Left renal cortex interstitium (tissue), 4 donors: ENCODE data around the gene STAT4. TPM values are rescaled to one million over a fixed set of nuclear protein-coding genes. Genes with fewer than 3 reads are reported as not detected.
"Not testable (repeated sequence)": the region's sequence is repeated elsewhere in the genome, so short reads cannot be mapped to it uniquely, and the experiment has no call there.

ENCODE experiments used
- DNase-seq, 4 donors: peaks; one replicate each; pipeline ENCODE4 v3.0.0-alpha.2; 2013; ENCODE audit warnings: low read depth in 4 of 4, low spot score in 2 of 4, missing footprints in 1 of 4
- polyA plus RNA-seq, 4 donors: library from polyadenylated mRNA; unstranded; fragments of 120-200 nt; gene quantifications; one replicate each; pipeline ENCODE4 v1.2.1, GENCODE V29; 2013; ENCODE audit not compliant: insufficient read length in 4 of 4

Gene STAT4
- polyA plus RNA-seq, 4 donors: 8.1 to 13.1 (median 9.3) TPM

DNA sequence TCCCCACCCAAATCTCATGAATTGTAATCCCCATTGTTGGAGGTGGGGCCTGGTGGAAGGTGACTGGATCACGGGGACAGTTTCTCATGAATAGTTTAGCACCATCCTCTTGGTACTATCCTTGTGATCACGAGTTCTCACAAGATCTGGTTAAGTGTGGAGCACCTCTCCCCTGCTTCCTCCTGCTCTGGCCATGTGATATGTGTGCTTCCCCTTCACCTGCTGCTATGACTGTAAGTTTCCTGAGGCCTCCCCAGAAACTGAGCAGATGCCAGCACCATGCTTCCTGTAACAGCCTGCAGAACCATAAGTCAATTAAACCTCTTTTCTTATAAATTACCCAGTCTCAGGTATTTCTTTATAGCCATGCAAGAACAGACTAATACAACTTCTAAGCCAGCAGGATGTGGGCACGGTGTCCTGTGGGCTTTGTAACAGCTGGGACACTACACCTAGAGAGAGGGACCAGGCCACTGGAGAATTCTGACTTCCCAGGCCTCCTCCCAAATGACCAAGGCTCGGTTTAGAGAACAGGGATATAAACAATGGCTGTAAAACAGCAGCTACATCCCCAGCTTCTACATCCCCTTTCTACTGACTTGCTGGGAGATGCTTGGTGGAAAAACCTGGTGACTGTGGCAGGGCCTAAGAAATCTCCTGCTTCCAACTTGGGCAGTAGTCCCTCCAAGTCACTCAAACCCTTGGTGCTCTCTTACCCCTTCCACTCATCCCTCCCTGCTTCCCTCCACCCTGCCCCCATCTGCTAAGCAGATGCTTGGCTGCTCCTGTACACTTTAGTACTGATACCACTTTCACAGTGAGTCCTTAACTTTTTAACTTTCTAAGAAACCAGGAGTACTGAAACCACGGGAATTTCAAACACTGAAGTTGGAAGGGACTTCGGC, 147.1 kb downstream of the STAT4 start:
- DNase-seq: no peak

DNA sequence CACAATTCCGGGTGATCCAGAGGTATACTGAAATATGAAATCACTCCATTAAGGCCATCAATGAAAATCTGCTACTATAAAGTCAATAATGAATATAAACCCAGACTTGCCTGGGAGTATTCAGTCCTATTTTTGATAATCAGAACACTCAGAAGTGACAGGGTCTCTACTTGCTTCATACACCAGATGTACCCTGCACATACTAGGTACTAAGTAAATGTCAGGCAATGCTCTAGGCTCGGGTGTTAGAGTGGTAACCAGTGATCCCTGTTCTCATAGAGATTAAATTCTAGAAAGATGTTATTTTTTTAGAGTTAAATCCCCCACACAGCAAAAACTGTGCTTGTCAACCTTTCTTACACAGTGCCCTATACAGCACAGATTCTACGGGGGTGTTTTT, 149.2 kb downstream of the STAT4 start:
- no peak for DNase-seq

DNA sequence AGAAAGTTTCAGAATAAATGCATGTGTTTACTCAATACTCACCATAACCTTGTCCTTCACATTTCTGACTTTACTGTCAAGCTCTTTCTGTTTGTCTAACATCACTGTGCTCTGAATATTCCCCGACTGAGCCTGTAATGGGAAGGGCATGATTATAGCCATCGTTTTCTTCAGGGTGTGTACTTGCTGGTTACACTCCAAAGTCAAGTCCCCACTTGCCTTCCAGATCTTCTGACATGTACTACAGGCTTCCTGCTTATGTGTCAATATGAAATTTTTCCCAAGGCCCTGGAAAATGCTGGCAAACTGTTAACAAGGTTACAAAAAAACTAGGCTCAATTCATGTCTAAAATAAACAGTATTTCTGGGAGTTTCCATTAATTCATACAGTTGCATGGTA, 149.8 kb downstream of the STAT4 start:
- no peak for DNase-seq

DNA sequence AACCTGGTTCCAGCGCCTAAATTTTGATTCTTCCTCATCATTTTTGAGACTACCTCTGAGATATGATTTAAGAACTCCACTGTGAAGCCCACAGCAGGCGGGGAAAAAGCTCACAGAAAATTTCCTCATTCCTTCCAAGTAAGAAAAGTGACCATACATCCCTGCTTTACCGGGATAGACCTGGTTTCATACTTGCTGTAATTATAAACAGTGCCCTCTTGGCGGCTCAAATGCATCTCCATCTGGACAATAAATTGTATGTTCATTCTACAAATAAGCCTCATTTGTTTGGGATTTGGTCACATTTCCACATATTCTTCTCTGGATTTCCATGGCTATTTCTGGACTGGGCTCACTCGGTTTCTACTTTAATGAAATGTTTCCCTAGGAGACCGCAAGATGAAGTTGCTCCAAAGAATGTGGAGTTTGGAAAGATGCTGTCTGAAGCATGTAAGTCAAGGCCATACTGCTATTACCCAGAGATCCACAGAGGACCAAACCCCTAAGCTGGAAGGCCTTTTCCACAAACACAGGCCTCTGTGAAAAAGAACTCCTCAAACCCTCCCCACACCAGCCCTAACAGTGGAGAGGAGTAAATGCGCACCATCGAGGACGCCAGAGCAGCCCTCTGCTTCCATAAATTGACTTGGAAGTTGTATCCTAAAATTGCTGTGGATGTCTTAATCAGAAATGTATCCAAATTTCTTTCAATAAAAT, 150.7 kb downstream of the STAT4 start:
- DNase-seq: no peak

DNA sequence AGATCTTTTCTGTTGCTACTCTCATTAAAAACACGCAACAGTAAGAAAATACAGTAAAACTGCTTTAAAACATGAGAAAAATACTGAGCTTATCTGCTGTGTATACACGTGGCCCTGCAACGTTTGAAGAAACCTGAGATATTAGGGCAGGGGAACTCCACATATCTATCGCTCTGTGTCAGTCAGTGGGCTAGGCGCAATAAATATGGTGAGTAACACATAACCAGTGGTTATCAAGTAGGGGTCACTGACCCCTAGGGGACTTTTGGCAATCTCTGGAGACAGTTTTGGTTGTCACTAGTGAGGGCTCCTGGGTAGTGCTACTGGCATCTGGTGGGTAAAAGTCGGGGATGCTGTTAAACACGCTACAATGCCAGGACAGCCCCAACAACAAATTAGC, 151.7 kb downstream of the STAT4 start:
- DNase-seq: no peak

DNA sequence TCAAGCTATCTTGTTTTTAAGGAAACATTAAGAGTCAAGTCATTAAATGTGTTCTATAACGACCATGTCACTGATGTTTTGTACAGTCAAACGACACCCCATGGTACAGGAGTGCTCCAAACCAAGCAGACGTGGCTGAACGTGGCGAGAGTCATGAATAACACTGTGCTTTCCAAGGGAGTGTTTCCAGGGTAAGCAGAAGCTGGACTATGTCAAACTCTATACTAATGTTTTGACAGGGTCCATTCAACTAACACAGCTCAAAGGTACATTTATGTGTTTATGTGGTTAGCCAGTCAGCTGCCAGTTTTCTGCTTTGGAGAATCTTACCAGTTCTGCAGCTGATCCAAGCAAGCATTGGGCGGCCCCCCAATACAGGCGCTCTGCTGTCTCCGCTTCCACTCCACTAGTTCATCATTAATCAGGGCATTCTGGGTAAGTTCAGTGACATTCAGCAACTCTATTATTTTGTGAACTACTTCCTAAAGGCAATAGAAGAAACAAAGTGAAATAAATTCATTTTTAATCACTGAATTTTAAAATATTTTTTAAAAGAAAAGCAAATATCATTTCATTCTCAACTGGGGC, 153.2 kb downstream of the STAT4 start:
- DNase-seq: no peak

DNA sequence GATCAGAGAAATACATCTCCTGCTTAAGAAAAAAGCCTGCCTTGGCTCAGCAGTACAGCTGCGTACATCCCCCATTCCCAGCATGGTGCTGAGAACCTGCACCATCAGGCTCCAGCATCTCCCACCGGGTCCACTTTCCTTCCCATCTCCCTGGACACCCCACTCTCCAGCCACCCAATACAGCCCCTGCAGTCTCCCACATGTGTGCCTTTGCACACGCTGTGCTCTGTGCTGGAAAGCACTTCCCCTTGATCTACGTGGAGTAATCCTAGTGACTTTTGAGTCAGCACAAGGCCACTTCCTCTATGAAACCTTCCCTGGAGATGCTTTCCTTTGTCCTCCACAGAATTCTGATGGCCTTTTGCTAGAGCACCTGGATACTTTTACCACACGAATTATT, 153.8 kb downstream of the STAT4 start:
- no peak for DNase-seq

DNA sequence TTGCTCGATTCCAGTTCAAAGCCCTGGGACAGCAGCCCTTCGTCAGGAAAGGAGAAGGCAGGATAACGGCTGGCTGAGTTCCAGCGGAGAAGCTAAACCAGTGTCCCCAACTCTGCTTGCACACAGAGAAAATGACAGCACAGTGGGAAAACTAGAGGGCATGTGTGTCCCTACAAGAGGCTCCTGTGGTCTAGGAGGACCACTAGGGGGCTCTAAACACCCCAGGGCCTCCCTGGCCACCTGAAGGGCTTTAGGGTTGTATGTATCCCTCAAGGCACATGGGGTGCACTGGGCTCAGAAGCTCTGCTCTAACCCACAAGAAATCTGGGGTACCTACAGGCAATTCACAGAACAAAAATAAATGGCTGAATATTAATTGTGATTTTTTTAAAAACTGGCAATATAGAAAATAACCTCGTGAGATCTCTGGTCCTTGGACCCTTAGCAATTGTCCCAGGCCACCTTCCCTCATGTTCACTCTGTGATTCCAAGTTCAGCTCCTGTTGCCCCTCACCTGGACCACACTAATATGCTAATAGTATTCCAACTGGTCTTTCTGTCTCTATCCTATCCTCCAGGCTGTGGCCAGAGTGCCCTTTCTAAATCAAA, 154.4 kb downstream of the STAT4 start:
- DNase-seq: no peak

DNA sequence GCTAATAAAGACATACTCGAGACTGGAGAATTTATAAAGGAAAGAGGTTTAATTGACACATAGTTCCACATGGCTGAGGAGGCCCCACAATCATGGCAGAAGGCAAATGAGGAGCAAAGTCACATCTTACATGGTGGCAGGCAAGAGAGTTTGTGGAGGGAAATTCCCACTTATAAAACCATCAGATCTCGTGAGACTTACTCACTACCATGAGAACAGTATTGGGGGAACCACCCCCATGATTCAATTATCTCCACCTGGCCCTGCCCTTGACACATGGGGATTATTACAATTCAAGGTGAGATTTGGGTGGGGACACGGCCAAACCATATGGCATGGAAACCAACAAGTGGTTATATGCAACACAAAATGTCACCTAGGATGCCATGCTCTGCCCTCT, 155.5 kb downstream of the STAT4 start:
- DNase-seq: not testable (repeated sequence)

DNA sequence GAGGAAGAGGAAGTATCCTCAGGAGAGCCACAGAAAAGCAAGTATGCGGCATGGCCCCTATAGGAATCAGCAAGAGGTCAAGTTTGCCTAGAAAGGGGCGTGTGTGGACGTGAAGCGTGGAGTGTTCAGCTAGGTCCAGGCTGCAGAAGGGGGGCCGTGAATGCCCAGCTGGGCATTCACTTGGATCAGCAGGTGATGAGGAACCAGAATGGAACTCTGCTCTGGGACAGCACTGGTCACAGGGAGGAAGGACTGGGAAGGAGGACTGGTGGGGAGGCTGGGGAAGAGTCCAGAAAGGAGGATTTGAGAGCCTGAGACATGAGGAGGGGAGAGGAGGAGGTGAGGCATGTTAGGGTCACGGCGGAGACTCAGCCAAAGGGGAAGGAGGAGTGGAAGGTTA, 156.6 kb downstream of the STAT4 start:
- DNase-seq: no peak

DNA sequence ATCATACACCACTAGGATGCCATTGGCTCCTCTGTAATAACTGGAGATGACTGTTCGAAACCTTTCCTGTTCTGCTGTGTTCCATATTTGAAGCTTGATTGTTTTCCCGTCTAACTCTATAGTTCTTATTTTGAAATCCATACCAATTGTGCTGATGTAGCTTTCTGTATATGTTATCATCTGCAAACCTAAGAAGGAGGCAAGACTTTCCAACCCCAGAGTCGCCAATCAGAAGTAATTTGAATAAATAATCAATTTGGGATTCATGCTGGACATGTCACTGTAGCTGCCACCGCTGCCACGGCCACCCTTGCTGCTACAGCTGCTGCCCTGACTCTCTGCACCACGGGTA, 157.5 kb downstream of the STAT4 start:
- DNase-seq: no peak

DNA sequence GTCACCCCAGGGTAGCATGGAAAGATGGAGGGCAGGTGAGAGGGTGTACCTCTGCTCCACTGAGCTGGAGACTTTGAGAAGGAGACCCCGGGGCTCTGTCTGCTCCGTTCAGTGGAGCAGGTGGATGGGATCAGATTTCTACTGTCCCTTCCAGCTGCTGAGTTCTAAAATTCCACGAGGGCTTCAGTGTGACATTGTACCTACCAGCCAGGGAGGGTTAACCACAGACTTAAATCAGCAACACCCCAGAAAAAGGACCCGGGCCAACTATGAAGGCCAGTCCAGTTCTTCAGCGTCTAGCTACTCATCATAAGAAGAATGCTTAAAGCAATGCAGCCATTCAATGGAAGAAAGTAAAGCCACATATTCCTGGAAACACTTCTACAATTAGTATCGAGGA, 160.7 kb downstream of the STAT4 start:
- DNase-seq: no peak

DNA sequence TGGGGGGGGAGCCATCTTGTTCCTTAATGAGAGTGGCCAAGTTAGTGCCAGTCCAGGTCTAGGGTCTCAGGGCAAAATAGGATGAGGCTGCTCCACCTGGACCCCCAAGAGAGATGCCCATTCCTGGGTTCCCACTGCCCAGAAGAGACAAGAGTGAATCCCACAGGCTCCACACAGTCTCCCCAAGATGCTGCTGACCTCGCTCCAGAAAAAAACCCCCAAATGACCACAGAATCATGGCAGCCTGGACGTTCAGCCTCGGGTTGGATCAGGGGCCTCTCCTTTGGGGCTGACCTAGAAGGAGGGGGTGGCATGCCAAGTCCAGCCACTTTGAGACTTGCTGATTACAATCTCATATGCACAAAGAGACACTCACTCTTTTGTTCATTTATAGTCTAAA, 161.9 kb downstream of the STAT4 start:
- DNase-seq: no peak

DNA sequence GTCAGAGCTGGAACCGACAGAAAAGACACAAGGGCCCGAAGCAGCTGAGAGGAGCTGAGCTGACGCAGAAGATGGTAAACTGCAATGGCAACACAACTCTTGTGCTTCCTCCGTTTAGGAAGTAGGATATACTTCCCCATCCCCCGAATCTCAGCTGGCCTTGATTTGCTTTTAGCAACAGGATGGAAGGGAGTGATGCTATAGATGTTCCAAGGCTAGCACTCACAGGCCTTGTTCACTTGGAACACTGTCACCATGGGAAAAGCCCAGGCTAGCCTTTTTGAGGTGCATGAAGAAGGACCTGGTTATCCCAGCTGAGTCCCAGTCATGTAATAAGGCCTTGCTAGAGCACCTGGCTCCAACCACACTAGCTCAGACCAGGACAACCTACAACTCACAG, 162.9 kb downstream of the STAT4 start:
- DNase-seq: no peak

DNA sequence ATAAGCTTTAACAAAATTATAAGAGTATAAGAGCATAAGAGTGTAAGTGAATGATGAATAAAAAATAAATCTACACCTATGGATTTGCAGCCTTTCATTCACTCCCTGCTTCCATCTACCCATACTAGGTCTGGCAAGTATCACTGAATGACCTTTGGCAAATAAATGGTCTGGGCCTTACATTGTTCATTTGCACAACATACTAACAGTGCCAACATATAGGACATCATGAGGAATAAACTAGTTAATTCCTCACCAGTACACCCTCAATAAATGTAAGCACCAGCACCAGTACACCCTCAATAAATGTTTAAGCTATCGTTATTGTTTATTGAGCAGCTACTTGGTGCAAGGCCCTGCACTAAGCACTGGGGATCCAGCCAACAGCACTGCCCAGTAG, 163.7 kb downstream of the STAT4 start:
- no peak for DNase-seq

DNA sequence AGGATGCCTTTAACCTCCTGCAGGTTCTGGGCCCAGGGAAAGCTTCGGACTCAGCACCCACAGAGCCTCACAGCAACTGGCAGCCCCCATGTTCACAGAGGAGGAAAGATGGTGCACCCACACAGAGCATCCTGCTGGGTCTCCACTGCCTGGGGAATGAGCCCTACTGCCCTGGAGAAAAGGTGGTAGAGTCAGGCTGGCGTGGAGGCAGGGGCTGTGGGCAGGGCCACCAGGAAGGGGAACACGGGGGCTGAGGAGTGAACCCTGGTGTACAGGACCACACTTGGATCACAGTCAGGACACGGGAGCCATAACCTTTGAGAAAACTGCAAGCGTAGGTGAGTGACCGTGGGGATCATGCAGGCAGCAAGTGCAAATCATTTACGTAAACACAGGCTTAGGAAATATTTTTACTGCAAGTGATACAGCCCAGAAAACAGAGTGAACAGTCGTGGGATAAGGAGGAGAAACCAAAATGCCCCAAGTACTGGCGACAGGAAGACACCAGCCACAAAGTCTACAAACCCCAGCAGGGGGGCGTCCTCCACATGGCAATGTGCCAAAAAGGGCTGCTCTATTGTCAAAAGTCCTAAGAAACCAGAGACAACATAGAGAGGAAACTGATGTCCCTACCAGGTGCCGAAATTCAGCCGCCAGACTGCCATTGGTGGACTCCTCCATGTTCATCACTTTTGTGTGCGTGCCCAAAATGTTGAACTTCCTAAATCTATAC, 164.4 kb downstream of the STAT4 start:
- no peak for DNase-seq

DNA sequence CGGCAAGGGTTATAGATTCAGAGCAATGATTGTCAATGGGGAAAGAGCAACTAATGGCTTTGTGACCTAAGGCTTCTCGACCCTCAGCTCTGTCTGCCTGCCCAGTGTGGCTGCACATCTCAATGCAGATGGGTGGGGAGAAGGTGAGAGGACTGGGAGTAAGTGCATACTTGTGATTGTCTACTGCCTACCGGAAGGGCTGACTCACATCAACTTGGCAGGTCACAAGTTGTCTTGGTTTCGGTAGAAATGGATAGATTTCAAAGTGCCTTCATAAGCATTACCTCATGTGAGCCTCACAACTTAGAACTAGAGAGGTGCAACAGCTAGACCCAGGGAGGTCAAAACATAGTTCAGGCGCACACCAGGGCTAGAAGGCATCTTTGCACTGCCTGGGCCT, 166.2 kb downstream of the STAT4 start:
- no peak for DNase-seq

DNA sequence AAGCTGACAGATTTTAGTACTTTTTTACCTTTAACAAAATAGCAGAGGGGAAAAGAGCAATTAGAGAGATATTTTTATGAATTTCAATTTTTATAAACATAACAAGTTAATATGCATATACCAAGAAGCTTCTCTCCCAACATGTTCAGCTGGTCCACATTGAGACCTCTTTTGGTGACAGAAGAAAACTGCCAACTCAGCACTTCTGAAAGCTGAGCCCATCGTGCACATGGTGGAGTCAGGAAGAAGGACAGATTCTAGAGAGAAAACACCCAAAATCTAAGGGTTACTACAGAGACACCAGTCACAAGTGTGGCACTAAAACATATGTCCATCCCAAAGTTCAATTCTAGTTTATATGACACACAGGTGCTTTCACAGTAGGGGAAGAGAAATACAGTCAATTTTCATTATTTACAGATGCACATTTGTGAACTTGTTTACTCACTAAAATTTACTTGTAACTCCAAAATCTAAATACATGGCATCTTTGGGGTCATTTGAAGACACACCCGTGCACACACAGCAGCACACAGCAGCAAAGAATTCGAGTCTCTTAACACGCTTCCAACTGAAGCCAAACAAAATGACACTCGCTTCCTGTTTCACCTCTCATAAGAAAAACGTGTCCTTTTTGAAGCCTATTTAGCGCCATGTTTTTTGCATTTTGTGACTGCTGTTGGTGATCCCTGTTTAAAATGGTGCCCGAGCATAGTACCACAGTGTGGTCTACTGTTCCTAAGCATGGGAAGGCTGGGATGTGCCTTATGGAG, 168.3 kb downstream of the STAT4 start:
- no peak for DNase-seq

DNA sequence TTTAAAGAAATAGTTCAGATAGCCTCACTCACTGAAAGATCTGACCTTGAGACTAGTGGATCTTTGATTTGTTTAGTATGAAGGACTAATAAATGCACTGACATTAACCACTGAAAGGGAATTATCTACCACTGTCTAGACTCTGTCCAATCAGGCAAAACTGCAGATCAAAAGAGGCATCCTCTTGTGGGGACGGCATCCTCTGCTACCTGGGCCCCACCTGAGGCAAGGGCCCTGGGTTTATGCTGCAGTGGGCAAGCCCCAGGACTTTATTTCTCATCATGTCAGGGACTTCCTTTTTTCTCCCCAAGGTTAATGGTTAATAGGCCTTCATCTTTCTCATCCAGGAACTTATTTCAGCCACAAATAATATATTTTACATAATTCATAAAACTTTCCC, 169.1 kb downstream of the STAT4 start:
- no peak for DNase-seq

DNA sequence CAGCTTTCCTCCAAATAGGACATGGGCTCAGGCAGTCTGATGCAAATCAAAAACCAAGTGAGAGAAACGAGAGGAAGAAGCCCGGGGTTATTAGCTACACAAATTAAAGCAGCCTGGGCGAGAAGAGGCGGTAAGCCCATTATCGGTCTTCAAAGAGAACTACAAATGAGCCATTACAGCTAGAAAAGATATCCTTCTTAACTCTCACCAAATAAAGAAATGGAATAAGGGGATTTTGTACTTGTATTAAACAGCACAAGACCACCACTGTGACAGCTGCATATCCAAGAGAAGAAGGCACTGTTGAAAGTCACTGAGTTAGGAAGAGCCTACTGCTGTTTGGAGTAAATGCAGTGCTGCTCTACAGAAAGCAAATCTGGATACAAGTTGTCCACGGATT, 169.5 kb downstream of the STAT4 start:
- DNase-seq: peak in 1 of 4 donors; percentile 7
